Hematopoietic multipotent progenitor cell treated with erythropoietin and hydrocortisone succinate and interleukin-3 and kit ligand, for 8 days (in vitro differentiated cells): ENCODE results near the gene BECN2.
A peak's percentile ranks its signal among the peaks of the same experiment; 100 is the strongest.
"Not testable (repeated sequence)": the region's sequence is repeated elsewhere in the genome, so short reads cannot be mapped to it uniquely, and the experiment has no call there.

Experiments used
- DNase-seq: peaks from one replicate; pipeline ENCODE4 v3.0.0-alpha.2; 2015

Gene BECN2

DNA sequence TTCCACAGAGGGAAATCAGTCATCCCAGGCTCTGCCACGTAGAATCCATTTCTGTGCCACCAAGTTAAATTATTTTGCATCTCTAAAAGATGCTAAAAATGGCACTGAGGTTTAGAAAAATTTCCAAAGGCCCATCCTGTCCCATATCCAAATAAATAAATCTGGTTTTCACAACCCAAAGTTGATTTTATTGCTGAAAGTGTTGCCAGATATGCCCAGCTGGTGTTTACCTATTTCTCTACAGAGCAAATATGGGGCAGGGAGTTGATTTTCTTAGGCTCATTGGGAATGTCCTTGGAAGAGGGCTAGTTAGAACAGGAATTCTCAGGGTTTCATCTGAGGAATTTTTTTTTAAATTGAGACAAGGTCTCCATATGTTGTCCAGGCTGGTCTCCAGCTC, 22.4 kb downstream of the BECN2 start:
- DNase-seq = no peak

DNA sequence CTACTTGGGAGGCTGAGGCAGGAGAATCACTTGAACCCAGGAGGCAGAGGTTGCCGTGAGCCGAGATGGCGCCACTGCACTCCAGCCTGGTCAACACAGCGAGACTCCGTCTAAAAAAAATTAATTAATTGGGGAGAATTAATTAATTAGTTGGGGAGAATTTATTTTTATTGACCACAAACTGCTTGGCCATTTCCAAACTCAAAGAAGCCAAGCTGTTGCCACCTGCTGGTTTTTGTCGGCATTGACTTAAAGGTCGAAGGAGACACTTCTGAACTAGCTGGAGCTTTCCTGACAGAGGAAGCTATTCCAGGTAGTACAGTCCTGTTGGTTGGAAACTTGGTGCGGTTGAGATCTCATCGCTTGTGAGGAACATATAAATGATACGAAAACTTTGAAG, 28.2 kb downstream of the BECN2 start:
- DNase-seq = peak; percentile 51

DNA sequence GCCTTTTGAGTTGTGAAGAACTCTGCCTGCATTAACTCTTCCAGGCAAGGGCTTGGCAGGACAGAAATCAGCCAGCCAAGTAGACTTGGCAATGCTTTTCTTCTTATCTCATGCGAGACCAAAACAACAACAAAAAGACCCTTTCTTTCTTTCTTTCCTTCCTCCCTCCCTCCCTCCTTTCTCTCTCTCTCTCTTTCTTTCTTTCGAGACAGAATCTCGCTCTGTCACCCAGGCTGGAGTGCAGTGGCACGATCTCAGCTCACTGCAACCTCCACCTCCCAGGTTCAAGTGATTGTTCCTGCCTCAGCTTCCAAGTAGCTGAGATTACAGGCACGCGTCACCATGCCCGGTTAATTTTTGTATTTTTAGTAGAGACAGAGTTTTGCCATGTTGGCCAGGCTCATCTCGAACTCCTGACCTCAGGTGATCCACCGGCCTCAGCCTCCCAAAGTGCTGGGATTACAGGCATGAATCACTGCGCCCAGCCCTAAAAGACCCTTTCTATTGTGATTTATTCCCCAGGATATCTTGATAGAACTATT, 30.9 kb downstream of the BECN2 start:
- not testable (repeated sequence) for DNase-seq

DNA sequence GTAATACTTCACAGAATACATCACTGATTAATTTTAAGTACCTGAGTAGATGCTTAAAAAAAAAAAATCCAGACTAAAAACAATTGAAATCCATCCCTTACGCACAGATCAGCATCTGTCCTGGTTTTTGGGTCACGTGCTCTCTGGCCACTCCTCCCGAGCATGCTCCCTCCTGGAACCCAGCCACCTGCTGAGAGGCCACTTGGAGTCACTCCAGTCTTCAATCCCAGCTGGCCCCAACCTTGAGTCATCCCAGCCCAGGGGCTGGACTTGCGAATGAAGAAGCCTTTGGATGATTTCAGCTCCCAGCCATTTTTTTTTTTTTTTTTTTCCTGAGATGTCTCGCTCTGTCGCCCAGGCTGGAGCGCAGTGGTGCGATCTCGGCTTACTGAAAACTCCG, 32.5 kb downstream of the BECN2 start:
- DNase-seq = no peak

DNA sequence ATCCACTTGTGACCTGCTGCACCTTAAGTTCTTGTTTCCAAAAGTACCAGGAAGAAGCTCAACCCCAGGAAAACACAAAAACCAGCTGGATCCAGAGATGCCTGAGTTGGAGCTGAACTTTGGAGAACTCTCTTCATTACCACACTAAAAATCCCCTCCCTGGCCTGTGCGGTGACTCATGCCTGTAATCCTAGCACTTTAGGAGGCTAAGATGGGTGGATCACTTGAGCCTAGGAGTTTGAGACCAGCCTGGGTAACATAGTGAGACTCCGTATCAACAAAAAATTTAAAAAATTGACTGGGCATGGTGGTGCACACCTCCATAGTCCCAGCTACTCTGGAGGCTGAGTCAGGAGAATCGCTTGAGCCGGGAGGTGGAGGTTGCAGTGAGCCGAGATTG, 35.2 kb downstream of the BECN2 start:
- DNase-seq = no peak

DNA sequence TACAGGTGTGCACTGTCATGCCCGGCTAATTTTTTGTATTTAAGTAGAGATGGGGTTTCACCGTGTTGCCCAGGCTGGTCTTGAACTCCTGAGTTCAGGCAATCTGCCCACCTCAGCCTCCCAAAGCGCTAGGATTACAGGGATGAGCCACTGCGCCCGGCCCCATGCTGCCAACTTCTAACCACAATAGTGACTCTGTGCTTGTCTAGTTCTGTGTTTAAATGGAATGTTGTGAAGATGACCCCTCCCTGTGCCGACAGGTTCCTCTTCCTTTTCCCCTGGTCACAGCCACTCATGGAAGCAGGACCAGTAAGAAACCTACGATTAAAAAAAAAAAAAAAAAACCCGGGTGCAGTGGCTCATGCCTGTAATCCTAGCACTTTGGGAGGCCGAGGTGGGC, 36.6 kb downstream of the BECN2 start:
- no peak for DNase-seq

DNA sequence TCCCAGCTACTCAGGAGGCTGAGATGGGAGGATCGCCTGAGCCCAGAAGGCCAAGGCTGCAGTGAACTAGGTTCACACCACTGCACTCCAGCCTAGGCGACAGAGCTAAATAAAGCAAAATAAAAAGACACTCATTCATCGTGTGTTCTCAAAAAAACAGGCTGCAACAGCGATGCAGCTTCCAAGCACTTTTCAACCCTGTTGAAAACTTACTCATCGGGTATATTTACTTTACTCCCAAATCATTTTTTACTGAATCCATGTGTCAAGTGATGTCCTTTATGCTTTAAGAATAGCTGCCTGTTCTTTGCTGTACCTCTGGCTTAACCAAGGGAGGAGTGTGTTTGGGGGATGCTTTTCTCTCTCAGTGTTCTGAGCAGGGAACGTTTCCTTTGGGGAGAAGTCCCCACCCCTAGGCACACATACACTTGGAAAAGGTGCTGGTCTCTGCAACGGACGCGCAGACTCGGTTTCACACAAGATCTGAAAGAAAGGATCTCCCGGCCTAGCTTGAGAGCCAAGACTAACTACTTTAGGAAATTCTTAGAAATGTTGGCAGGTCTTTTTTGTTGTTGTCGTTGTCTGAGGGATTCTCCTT, 39.9 kb downstream of the BECN2 start:
- no peak for DNase-seq

DNA sequence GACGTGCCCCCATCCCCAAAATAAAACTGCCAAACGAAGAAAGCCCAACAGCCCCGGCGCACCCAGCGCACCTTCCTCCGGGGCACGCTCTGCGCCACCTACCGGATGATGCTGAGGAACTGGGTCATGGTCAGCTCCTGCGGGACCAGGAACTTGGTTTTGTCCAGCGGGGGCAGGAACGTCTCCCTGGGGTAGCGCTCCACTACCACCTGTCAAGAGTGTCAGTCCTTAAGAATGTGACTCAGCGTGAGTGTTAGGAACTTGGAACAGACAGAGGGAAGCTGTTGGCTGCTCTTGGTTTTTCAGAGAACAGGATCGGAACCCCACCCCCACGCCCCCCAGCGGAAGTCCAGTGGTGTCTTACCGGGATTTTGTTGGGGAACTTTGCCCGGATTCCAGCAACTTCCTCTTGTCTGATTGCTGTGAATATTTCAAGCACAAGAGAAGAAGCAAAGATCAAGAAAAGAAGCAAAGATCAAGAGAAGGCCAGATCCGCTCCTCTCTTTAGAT, 40.9 kb downstream of the BECN2 start:
- DNase-seq = peak; percentile 58

DNA sequence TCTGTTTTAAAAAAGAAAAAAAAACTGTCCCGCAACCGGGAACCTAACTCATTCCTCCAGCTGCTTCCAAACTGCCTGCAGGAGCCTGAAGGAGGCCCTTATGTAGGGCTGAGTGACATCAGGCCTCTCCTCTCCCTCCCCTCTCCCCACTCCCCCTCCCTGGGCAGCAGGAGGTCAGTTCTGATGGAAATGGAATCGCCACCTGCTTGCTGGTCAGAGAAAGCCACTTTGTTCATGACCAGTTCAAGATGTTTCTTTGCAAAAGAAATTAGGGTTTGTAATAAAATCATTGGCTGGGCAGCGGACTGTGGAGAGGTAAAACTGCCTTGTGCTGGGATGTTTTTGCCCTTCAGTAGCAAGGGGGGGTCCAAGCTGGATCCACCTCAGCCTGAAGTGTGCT, 41.5 kb downstream of the BECN2 start, which contains the start of gene MAP1LC3C:
Gene MAP1LC3C, minus strand, starts transcription at position 73 of the 400 bp plus-strand sequence. CDS start 90 bp downstream, outside the sequence.
- DNase-seq = no peak

DNA sequence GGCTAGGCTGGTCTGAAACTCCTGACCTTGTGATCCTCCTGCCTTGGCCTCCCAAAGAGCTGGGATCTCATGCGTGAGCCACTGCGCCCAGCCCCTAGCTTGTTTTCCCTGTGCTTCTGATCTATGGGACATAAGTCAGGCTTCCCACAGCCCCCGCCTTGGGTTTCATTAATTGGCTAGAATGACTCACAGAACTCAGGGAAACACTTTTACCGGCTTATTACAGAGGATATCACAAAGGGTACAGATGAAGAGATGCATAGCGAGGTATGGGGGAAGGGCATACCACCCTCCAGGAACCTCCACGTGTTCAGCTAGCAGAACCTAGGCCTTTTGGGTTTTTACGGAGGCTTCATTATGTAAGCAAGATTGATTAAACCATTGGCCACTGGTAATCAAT, 42.9 kb downstream of the BECN2 start:
- DNase-seq = no peak

DNA sequence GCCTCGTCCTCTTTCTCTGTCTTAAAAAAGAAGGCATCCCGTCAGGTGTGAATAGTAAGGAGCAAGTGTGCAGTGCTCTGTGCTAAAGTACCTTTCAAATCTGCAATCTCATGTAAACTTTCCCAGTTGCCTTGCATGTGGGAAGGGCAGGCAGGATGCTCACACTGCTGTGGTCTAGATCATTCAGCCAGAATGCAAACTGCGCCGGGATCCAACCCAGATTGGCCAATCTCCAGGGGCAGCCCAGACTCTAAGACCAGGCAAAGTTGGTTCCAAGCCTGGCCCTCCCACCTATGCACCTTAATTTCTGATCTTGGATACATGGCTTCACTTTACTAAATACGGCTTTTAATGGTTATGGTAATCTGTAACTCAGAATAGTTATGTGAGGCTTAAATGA, 44.5 kb downstream of the BECN2 start:
- DNase-seq = no peak

DNA sequence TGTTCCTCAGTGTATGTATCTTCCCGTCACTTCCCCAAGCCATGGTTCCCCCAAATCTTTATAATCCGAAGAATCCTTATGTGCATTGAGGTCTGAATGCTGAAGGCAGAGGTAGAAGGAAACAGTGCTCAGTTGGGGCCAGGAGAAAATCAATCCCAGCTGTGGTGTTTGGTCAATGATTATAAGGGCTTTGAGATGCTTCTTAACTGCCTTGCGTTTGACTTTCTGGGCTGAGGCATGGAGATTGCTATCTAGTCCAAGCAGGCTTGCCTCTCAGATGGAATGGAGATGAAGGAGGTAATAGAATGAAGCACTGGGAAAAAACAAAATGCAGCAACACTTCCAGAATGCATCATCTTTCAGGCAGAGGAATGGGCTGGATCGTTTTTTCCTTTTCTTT, 44.9 kb downstream of the BECN2 start:
- DNase-seq = no peak

DNA sequence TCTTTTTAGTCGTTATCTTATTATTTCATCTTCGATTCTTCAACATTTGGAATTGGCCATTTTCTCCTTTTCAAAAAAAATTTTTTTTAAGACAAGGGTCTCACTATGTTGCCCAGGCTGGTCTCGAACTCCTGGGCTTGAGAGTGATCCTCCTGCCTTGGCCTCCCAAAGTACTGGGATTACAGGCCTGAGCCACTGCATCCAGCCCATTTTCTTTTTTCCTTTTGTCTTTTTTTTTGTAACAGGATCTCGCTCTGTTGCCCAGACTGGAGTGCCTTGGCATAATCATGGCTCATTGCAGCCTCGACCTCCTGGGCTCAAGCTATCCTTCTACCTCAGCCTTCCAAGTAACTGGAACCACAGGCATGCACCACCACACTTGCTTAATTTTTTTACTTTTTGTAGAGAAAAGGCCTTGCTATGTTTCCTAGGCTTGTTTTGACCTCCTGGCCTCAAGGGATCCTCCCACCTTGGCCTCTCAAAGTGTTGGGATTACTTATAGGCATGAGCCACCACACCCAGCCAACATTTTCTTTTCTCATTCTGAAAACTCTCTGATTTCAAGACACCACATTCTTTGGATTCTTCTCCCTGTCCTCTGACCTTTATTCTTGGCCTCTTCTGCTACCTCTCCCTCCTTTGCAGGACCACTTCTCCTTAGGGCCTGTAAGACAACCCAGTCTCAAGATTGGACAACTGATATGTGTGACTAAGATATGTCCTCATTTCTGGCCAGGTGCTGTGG, 47.4 kb downstream of the BECN2 start:
- DNase-seq = no peak

DNA sequence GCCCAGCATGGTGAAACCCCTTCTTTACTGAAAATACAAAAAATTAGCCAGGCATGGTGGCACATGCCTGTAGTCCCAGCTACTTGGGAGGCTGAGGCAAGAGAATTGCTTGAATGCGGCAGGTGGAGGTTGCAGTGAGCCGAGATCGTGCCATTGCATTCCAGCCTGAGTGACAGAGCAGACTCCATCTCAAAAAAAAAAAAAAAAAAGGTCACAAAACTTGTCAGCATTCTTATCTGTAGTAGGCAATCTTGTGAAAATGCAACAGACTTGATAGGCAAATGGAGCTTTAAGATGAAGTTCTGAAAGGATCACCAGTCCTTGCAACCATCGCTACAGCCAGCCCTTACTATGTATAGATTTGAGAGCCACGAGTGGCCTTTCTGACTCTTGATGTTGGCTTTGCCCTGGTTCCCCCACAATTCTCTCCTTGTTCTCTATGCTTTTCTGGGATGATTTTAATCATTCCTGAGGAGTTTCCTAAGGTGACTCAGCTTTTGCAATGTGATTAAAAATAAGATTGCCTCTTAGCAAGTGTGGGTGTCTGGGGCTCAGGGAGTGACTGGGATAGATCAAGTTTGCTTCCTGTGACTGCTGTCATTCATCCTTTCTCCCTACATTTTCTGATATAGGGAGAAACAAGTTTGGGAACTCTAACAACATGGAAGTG, 48.4 kb downstream of the BECN2 start:
- no peak for DNase-seq

DNA sequence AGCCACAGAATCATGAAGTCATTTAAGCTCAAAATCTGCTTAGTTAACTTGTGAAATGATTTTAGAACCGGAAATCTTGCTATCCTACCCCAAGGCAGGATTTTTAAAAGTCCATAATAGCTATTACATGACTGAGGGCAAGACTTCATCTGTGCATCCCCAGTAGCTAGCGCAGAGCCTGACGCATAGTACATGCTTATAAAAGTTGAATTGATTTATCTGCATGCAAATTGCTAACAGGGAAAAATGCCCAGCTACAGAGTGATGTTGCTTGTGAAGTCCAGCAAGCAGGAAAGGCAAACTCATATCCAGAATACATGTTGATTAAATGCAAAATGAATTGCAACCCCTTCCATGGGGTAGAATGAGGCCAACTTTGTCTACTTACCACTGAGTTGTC, 49.4 kb downstream of the BECN2 start:
- DNase-seq = no peak
